HepG2 (cell line): ENCODE measurements around the gene RIPK3. TPM values are rescaled to one million over a fixed set of nuclear protein-coding genes. Genes with fewer than 3 reads are reported as not detected.
A peak's percentile ranks its signal among the peaks of the same experiment; 100 is the strongest.

Experiments
- AGO1 ChIP-seq: fragments of 200-400 bp; formaldehyde crosslinking; IDR thresholded peaks from 2 replicates; pipeline ENCODE4 v1.6.1; 2017; ENCODE audit warnings: mild to moderate bottlenecking, low read depth, low read length, moderate library complexity; ENCODE audit not compliant: poor library complexity, severe bottlenecking
- BHLHE40 ChIP-seq: IDR thresholded peaks from 2 replicates; pipeline ENCODE4 v1.6.1; 2011; ENCODE audit warnings: low read length, improper control_type of control experiment
- CEBPG ChIP-seq: IDR thresholded peaks from 2 replicates; pipeline ENCODE4 v1.6.1; 2016
- DR1 ChIP-seq: sonication (generic); formaldehyde crosslinking; IDR thresholded peaks from 2 replicates; pipeline ENCODE4 v1.8.0; 2021; ENCODE audit warnings: mild to moderate bottlenecking, missing genetic modification reagents, inconsistent platforms
- FOXK2 ChIP-seq: fragments of 450-650 bp; IDR thresholded peaks from 2 replicates; pipeline ENCODE4 v1.6.1; 2016
- FOXP1 ChIP-seq, 2 experiments: fragments of 450-650 bp in 1 of 2; IDR thresholded peaks; 2 replicates each; pipeline ENCODE4 v1.6.1; 2017 to 2018; ENCODE audit warnings: antibody characterized with exemption in 1 of 2
- KMT2A ChIP-seq: sonication (generic); formaldehyde crosslinking; IDR thresholded peaks from 2 replicates; pipeline ENCODE4 v1.4.0; 2020; ENCODE audit warnings: missing genetic modification reagents
- MAFG ChIP-seq: sonication (generic); formaldehyde crosslinking; IDR thresholded peaks from 2 replicates; pipeline ENCODE4 v1.5.1; 2020; ENCODE audit warnings: mild to moderate bottlenecking, missing genetic modification reagents
- MIXL1 ChIP-seq: IDR thresholded peaks from 2 replicates; pipeline ENCODE4 v1.6.1; 2016
- SNRNP70 ChIP-seq: fragments of 200-400 bp; formaldehyde crosslinking; IDR thresholded peaks from 2 replicates; pipeline ENCODE4 v1.6.1; 2017; ENCODE audit warnings: mild to moderate bottlenecking, low read depth, low read length, moderate library complexity
- YEATS4 ChIP-seq: sonication (generic); formaldehyde crosslinking; IDR thresholded peaks from 2 replicates; pipeline ENCODE4 v1.4.0; 2020; ENCODE audit warnings: missing genetic modification reagents, borderline replicate concordance
- ZNF101 ChIP-seq: sonication (generic); formaldehyde crosslinking; IDR thresholded peaks from 2 replicates; pipeline ENCODE4 v1.4.0; 2020; ENCODE audit warnings: mild to moderate bottlenecking, low read depth, missing genetic modification reagents, borderline replicate concordance
- ZNF33A ChIP-seq: sonication (generic); formaldehyde crosslinking; IDR thresholded peaks from 2 replicates; pipeline ENCODE4 v1.5.1; 2020; ENCODE audit warnings: missing genetic modification reagents, mild to moderate bottlenecking, moderate library complexity, borderline replicate concordance
- ZNF496 ChIP-seq: sonication (generic); formaldehyde crosslinking; IDR thresholded peaks from 2 replicates; pipeline ENCODE4 v1.8.1; 2023; ENCODE audit warnings: mild to moderate bottlenecking, moderate library complexity, missing genetic modification reagents; ENCODE audit not compliant: insufficient replicate concordance
- ZNF549 ChIP-seq: sonication (generic); formaldehyde crosslinking; IDR thresholded peaks from 2 replicates; pipeline ENCODE4 v1.5.0; 2020; ENCODE audit warnings: missing genetic modification reagents
- ZNF605 ChIP-seq: sonication (generic); formaldehyde crosslinking; IDR thresholded peaks from 2 replicates; pipeline ENCODE4 v1.8.0; 2022; ENCODE audit warnings: mild to moderate bottlenecking, missing genetic modification reagents
- ZNF782 ChIP-seq: sonication (generic); formaldehyde crosslinking; IDR thresholded peaks from 2 replicates; pipeline ENCODE4 v1.4.0; 2020; ENCODE audit warnings: missing genetic modification reagents, mild to moderate bottlenecking, borderline replicate concordance
- ZNF790 ChIP-seq: sonication (generic); formaldehyde crosslinking; IDR thresholded peaks from 2 replicates; pipeline ENCODE4 v1.8.0; 2022; ENCODE audit warnings: missing genetic modification reagents, mild to moderate bottlenecking, borderline replicate concordance
- polyA plus RNA-seq, 8 experiments: library from polyadenylated mRNA; depleted of rRNA in 3 of 8; stranded (reverse) in 7 of 8; unstranded in 1 of 8; fragments of >200 nt; fragmentation: Illumina TruSeq in 4 of 8; extraction: Trizol in 4 of 8; gene quantifications; 2 replicates each; pipeline versions ENCODE4 v1.2.1 to v1.2.3, GENCODE V29; 2011 to 2016; ENCODE audit warnings: low read depth in 4 of 8, missing spikeins in 1 of 8, mixed read lengths in 1 of 8; ENCODE audit not compliant: insufficient read depth in 1 of 8
- total RNA-seq, 5 experiments: library from RNA; depleted of rRNA; stranded (reverse); fragments of >200 nt; fragmentation: Illumina TruSeq; extraction: Trizol; gene quantifications; 2 replicates each; pipeline ENCODE4 v1.2.3, GENCODE V29; 2016; ENCODE audit warnings: low read depth in 1 of 5
- TF ChIP-seq, protein P1 (sequence below): sonication (generic); formaldehyde crosslinking; IDR thresholded peaks from 2 replicates; pipeline ENCODE4 v1.4.0; 2020; ENCODE audit warnings: missing genetic modification reagents
- TF ChIP-seq, protein P2 (sequence below): sonication (generic); formaldehyde crosslinking; IDR thresholded peaks from 2 replicates; pipeline ENCODE4 v1.4.0; 2020; ENCODE audit warnings: mild to moderate bottlenecking, missing genetic modification reagents
- TF ChIP-seq, protein P3 (sequence below): sonication (generic); formaldehyde crosslinking; IDR thresholded peaks from 2 replicates; pipeline ENCODE4 v1.4.0; 2020; ENCODE audit warnings: mild to moderate bottlenecking, missing genetic modification reagents
- TF ChIP-seq, protein P4 (sequence below): sonication (generic); formaldehyde crosslinking; IDR thresholded peaks from 2 replicates; pipeline ENCODE4 v1.4.0; 2020; ENCODE audit warnings: mild to moderate bottlenecking, missing genetic modification reagents, borderline replicate concordance

Gene RIPK3
- total and polyA plus RNA-seq, 2 of the 13 experiments (the other 11 are each of a cell fraction or from before 2014, with no cell fraction given): not detected

DNA sequence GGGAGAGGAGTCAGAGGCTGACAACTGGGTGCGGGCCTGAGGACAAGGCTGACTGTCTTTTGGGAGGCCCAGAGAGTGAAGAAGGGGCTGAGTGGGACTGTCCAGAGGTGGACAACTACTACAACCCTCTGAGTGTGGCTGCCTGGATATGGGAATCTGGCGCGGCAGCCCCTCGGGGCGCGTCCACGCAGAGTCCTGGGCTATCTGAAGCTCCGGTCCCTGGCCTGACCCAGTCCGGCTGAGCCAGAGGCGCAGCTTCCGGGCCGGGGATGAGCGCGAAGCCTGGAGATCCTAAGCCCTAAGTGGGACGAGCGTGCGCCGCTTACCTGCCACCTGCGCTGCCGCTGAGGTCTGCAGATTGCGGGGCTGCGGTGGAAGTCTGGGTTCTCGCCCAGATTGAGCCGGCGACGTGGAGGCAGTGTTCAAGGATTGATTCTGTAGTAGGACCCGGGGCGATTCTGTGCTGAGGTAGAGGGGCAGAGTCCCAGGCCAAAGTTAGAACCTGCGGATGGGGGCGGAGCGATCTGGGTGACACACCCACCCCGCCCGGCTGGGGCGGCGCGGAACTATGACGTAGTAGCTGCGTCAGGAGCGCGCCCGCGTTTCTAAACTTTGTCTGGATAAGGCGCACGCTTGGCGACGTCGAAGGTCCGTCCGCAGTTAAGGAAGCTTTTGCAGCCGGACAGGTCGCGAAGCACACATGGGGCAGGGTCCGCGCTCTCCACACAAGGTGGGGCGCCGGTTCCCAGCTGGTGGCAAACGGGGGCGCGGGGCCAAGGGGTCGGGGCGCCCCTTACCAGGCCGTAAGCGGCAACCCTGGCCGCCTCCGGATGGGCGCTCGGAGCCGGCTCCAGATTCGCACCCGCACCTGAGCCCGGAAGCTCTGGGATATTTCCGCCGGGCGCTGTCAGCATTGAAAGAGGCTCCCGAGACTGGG lies 40.3 kb downstream of the RIPK3 start, which contains the start of the genes DHRS1 and NOP9 (continued):
- TF ChIP-seq, protein P1, sequence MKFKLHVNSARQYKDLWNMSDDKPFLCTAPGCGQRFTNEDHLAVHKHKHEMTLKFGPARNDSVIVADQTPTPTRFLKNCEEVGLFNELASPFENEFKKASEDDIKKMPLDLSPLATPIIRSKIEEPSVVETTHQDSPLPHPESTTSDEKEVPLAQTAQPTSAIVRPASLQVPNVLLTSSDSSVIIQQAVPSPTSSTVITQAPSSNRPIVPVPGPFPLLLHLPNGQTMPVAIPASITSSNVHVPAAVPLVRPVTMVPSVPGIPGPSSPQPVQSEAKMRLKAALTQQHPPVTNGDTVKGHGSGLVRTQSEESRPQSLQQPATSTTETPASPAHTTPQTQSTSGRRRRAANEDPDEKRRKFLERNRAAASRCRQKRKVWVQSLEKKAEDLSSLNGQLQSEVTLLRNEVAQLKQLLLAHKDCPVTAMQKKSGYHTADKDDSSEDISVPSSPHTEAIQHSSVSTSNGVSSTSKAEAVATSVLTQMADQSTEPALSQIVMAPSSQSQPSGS: peak; percentile 94
- TF ChIP-seq SNRNP70: no peak
- TF ChIP-seq, protein P2, sequence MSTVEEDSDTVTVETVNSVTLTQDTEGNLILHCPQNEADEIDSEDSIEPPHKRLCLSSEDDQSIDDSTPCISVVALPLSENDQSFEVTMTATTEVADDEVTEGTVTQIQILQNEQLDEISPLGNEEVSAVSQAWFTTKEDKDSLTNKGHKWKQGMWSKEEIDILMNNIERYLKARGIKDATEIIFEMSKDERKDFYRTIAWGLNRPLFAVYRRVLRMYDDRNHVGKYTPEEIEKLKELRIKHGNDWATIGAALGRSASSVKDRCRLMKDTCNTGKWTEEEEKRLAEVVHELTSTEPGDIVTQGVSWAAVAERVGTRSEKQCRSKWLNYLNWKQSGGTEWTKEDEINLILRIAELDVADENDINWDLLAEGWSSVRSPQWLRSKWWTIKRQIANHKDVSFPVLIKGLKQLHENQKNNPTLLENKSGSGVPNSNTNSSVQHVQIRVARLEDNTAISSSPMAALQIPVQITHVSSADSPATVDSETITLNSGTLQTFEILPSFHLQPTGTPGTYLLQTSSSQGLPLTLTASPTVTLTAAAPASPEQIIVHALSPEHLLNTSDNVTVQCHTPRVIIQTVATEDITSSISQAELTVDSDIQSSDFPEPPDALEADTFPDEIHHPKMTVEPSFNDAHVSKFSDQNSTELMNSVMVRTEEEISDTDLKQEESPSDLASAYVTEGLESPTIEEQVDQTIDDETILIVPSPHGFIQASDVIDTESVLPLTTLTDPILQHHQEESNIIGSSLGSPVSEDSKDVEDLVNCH (CRISPR knock-in tag): peak; percentile 27; the same call in 1 of the 2 replicates
- no peak for TF ChIP-seq ZNF496 (CRISPR knock-in tag)
- no peak for TF ChIP-seq FOXP1 (IDR thresholded peaks at IDR 0.05)
- TF ChIP-seq FOXP1 (CRISPR knock-in tag; IDR thresholded peaks at IDR 0.05): peak; percentile 44; the same call in 1 of the 2 replicates
- peak; percentile 99 for TF ChIP-seq KMT2A
- TF ChIP-seq MIXL1 (CRISPR knock-in tag): no peak; the same call in 1 of the 2 replicates
- peak; percentile 95 for TF ChIP-seq AGO1
- no peak for TF ChIP-seq MAFG (CRISPR knock-in tag)
- no peak for TF ChIP-seq ZNF33A (CRISPR knock-in tag)
- TF ChIP-seq FOXK2: peak; percentile 86
- TF ChIP-seq, protein P3, sequence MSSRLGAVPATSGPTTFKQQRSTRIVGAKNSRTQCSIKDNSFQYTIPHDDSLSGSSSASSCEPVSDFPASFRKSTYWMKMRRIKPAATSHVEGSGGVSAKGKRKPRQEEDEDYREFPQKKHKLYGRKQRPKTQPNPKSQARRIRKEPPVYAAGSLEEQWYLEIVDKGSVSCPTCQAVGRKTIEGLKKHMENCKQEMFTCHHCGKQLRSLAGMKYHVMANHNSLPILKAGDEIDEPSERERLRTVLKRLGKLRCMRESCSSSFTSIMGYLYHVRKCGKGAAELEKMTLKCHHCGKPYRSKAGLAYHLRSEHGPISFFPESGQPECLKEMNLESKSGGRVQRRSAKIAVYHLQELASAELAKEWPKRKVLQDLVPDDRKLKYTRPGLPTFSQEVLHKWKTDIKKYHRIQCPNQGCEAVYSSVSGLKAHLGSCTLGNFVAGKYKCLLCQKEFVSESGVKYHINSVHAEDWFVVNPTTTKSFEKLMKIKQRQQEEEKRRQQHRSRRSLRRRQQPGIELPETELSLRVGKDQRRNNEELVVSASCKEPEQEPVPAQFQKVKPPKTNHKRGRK (CRISPR knock-in tag): peak; percentile 88; the same call in 1 of the 2 replicates
- peak; percentile 90 for TF ChIP-seq ZNF549 (CRISPR knock-in tag)
- TF ChIP-seq ZNF605 (CRISPR knock-in tag): peak; percentile 59
- TF ChIP-seq YEATS4 (CRISPR knock-in tag): peak; percentile 99
- peak; percentile 74 for TF ChIP-seq CEBPG (CRISPR knock-in tag)
- TF ChIP-seq, protein P4, sequence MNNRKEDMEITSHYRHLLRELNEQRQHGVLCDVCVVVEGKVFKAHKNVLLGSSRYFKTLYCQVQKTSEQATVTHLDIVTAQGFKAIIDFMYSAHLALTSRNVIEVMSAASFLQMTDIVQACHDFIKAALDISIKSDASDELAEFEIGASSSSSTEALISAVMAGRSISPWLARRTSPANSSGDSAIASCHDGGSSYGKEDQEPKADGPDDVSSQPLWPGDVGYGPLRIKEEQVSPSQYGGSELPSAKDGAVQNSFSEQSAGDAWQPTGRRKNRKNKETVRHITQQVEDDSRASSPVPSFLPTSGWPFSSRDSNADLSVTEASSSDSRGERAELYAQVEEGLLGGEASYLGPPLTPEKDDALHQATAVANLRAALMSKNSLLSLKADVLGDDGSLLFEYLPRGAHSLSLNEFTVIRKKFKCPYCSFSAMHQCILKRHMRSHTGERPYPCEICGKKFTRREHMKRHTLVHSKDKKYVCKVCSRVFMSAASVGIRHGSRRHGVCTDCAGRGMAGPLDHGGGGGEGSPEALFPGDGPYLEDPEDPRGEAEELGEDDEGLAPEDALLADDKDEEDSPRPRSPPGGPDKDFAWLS: no peak; the same call in 1 of the 2 replicates
- TF ChIP-seq BHLHE40: no peak; the same call in 1 of the 2 replicates
- TF ChIP-seq ZNF790 (CRISPR knock-in tag): peak; percentile 62; the same call in 1 of the 2 replicates
- peak; percentile 88; the same call in 1 of the 2 replicates for TF ChIP-seq ZNF101 (CRISPR knock-in tag)
- TF ChIP-seq DR1 (CRISPR knock-in tag): no peak; the same call in 1 of the 2 replicates
- peak; percentile 93 for TF ChIP-seq ZNF782 (CRISPR knock-in tag)
